Body of pancreas (tissue), 4 donors: ENCODE measurements around the gene CRX. TPM values are rescaled to one million over a fixed set of nuclear protein-coding genes. Genes with fewer than 3 reads are reported as not detected.
"Not testable (repeated sequence)": the region's sequence is repeated elsewhere in the genome, so short reads cannot be mapped to it uniquely, and the experiment has no call there.

Experiments used
- ATAC-seq: fragments of 150-250 bp; one replicate; pipeline ENCODE4 v1.9.1; 2016
- DNase-seq, 4 donors: peaks; one replicate each; pipeline ENCODE4 v3.0.0-alpha.2; 2019
- H3K27ac ChIP-seq, 4 donors: fragments of 200-600 bp; sonication (generic); 1 replicate in 3 of 4; 2 replicates in 1 of 4; pipeline versions ENCODE4 v1.5.1 to v1.6.1; 2016 to 2019; ENCODE audit warnings: mild to moderate bottlenecking in 1 of 4, mixed read lengths in 1 of 4, moderate library complexity in 1 of 4
- H3K27me3 ChIP-seq, 2 donors: fragments of 200-600 bp; sonication (generic); one replicate each; pipeline ENCODE4 v1.6.0; 2016; ENCODE audit warnings: mild to moderate bottlenecking in 1 of 2
- H3K36me3 ChIP-seq, 2 donors: fragments of 200-600 bp; sonication (generic); replicated peaks in 1 of 2; 2 replicates each; pipeline ENCODE4 v1.5.1; 2016; ENCODE audit warnings: low read depth in 2 of 2; ENCODE audit not compliant: insufficient read depth in 1 of 2
- H3K4me1 ChIP-seq: fragments of 200-600 bp; sonication (generic); one replicate; pipeline ENCODE4 v1.6.0; 2016
- H3K4me3 ChIP-seq, 2 donors: fragments of 200-600 bp; sonication (generic); 1 replicate in 1 of 2; 2 replicates in 1 of 2; pipeline ENCODE4 v1.5.1; 2016 to 2019
- H3K9me3 ChIP-seq, 3 donors: fragments of 200-600 bp; sonication (generic); 1 replicate in 2 of 3; 2 replicates in 1 of 3; pipeline ENCODE4 v1.5.1; 2016
- POLR2A ChIP-seq, 3 donors: fragments of 450-650 bp; IDR thresholded peaks; one replicate each; pipeline ENCODE4 v1.6.1; 2016; ENCODE audit warnings: antibody characterized with exemption in 3 of 3, mild to moderate bottlenecking in 2 of 3
- WGBS, 2 donors: methylation state at CpG; one replicate each; pipeline ENCODE4 v1.1.5; 2017; 5-methylcytosine and 5-hydroxymethylcytosine counted together
- intact Hi-C: fragments of 100-400 bp; cut with DNase I; formaldehyde crosslinking; loops from one replicate; pipeline ENCODE4 v1.15.1; 2023
- total RNA-seq, 2 donors: library from RNA; depleted of rRNA; stranded (reverse); fragments of >200 nt; gene quantifications; one replicate each; pipeline ENCODE4 v1.1.0, GENCODE V29; 2016
- TF ChIP-seq, protein P1 (sequence below), 7 experiments: fragments of 450-650 bp in 4 of 7; fragments of 200-600 bp in 3 of 7; sonication (generic) in 3 of 7; IDR thresholded peaks; one replicate each; pipeline ENCODE4 v1.5.1; 2016 to 2019; ENCODE audit warnings: antibody characterized with exemption in 7 of 7

Gene CRX
- not detected for total RNA-seq

DNA sequence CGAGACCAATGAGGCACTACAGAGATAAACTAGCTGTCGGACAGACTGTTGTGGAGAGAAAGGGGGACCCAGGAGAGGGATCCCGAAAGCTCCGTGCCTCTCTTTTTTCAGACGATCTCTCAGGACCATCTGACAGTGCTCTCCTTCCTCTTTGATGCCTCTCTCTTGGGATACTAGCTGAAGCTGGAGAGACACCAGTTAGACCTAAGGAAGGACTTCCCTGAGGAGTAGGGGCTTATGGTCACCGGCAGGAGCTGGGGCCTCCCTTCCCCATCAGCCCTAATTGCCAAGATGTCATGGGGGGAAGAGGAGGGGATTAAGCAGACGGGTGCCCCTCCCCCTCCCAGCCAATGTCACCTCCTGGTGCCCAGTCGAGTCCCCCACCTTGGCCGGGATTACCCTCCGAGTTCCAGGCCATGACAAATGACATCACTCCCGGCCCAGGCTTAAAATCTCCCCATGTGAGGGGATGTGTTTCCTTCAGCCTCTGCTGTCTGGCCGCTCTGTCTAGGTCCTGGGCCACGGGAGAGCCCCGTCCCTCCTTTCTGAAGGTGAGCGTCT is at the start of gene CRX:
CRX (plus strand) TSS at position 478 of the 561 bp plus-strand sequence. CDS start 12,507 bp downstream, outside the sequence.
- intact Hi-C loops: no loop called here
- Histone ChIP-seq H3K4me1 (no peaks in the 10 kb centered on the region), H3K27me3 (peaks cover 0 to 4% of the 10 kb centered on the region in 2 donors), H3K9me3 (no peaks in the 10 kb centered on the region), H3K27ac (no peak within 1 kb of the TSS), H3K36me3 (no peaks in the 10 kb centered on the region), H3K4me3 (no peak within 1 kb of the TSS)
- WGBS, 2 donors: 26 to 27% methylated on average over 14 to 15 of the region's 15 CpGs
- ATAC-seq (no peak), DNase-seq (no peak)
- TF ChIP-seq POLR2A (IDR thresholded peaks at IDR 0.05): no peak
- TF ChIP-seq, protein P1, sequence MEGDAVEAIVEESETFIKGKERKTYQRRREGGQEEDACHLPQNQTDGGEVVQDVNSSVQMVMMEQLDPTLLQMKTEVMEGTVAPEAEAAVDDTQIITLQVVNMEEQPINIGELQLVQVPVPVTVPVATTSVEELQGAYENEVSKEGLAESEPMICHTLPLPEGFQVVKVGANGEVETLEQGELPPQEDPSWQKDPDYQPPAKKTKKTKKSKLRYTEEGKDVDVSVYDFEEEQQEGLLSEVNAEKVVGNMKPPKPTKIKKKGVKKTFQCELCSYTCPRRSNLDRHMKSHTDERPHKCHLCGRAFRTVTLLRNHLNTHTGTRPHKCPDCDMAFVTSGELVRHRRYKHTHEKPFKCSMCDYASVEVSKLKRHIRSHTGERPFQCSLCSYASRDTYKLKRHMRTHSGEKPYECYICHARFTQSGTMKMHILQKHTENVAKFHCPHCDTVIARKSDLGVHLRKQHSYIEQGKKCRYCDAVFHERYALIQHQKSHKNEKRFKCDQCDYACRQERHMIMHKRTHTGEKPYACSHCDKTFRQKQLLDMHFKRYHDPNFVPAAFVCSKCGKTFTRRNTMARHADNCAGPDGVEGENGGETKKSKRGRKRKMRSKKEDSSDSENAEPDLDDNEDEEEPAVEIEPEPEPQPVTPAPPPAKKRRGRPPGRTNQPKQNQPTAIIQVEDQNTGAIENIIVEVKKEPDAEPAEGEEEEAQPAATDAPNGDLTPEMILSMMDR (IDR thresholded peaks at IDR 0.05): no peak

DNA sequence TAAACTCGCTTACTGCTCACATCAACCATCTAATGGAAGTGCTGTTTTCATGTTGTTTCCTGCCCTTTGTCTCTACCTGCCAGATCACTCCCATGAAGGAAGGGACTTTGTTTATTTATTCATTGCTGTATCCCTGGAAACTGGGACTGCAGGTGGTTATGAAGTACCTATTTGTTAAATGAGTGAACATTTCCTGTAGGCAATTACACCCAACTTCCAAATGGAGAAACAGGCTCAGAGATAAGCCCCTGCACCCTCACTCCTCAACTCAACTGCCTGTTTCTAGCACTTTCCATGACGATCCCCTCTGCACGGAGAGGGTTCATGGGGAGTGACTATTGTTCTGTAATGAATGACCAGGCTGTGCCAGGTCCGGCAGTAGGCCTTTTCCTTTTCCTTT is 45.2 kb upstream of the CRX start:
- H3K27me3 ChIP-seq: no peaks in the 10 kb centered on the region
- no peak overlapping the region for H3K4me3 ChIP-seq
- peaks cover 40% of the 10 kb centered on the region for H3K4me1 ChIP-seq
- intact Hi-C loops: no loop called here
- WGBS, 2 donors: 48% methylated on average over 4 of the region's 4 CpGs
- DNase-seq: peak in 1 of 4 donors; percentile 30
- H3K27ac ChIP-seq: peak overlapping the region in 3 of 4 donors; percentile 93 to 96 (median 95)
- H3K36me3 ChIP-seq: no peaks in the 10 kb centered on the region
- H3K9me3 ChIP-seq: no peaks in the 10 kb centered on the region
- peak; percentile 40 for ATAC-seq
- TF ChIP-seq, protein P1 (IDR thresholded peaks at IDR 0.05): no peak
- no peak for TF ChIP-seq POLR2A (IDR thresholded peaks at IDR 0.05)

- intact Hi-C loops, ATAC-seq, H3K9me3 ChIP-seq, DNase-seq, H3K27me3 ChIP-seq, H3K36me3 ChIP-seq: not testable (repeated sequence)
- WGBS, 2 donors: 67 to 69% methylated on average over 23 of the region's 23 CpGs
- Histone ChIP-seq H3K27ac (peak overlapping the region; percentile 92 to 96 (median 94)), H3K4me3 (peak overlapping the region; percentile 77 to 96), H3K4me1 (peaks cover 48% of the 10 kb centered on the region)
Measured at GRCh38 chr19:47777245-47778048, 44.3 kb upstream of the CRX start.

- H3K36me3 ChIP-seq: no peaks in the 10 kb centered on the region
- H3K27me3 ChIP-seq: no peaks in the 10 kb centered on the region
- peak within 1 kb of the TSS; percentile 77 to 96 for H3K4me3 ChIP-seq
- ATAC-seq: peak; percentile 89
- no peaks in the 10 kb centered on the region for H3K9me3 ChIP-seq
- peak; percentile 80 to 85 (median 80) for DNase-seq
- TF ChIP-seq POLR2A (IDR thresholded peaks at IDR 0.05): peak; percentile 90 to 96 (median 95)
- TF ChIP-seq, protein P1 (IDR thresholded peaks at IDR 0.05): peak in 1 of 7 experiments; percentile 1
- H3K27ac ChIP-seq: peak within 1 kb of the TSS; percentile 92 to 96 (median 94)
- WGBS, 2 donors: 0 to 1% methylated on average over 13 to 65 of the region's 65 CpGs
- H3K4me1 ChIP-seq: peaks cover 51% of the 10 kb centered on the region
- intact Hi-C loops: no loop called here
Measured at GRCh38 chr19:47778049-47778953, 43.4 kb upstream of the CRX start, which contains the start of gene SELENOW. Gene SELENOW (plus strand): TSS chr19:47778703. CDS start chr19:47778786, 83 bp downstream.
